CD14-positive monocyte (primary cell): ENCODE measurements around the gene LECT2. TPM values are rescaled to one million over a fixed set of nuclear protein-coding genes. Genes with fewer than 3 reads are reported as not detected.

Experiments
- DNase-seq, 3 donors: peaks; one replicate each; pipeline ENCODE4 v3.0.0-alpha.2; 2011 to 2022
- H2AFZ ChIP-seq: 2 replicates; pipeline ENCODE4 v1.6.0; 2012; ENCODE audit warnings: mild to moderate bottlenecking, low read depth, low read length, inconsistent platforms; ENCODE audit not compliant: insufficient read depth, poor library complexity, severe bottlenecking
- H3K27ac ChIP-seq, 2 donors: 1 replicate in 1 of 2; 2 replicates in 1 of 2; pipeline ENCODE4 v1.5.1; 2012 to 2013; ENCODE audit warnings: low read length in 2 of 2, control low read depth in 1 of 2, inconsistent platforms in 1 of 2, low read depth in 1 of 2, mild to moderate bottlenecking in 1 of 2
- H3K27me3 ChIP-seq, 2 donors: one replicate each; pipeline versions ENCODE4 v1.6.0 to v1.6.1; 2011 to 2013; ENCODE audit warnings: low read length in 2 of 2; ENCODE audit not compliant: control insufficient read depth in 2 of 2, insufficient read depth in 2 of 2
- H3K36me3 ChIP-seq, 2 donors: replicated peaks in 1 of 2; 1 replicate in 1 of 2; 2 replicates in 1 of 2; pipeline versions ENCODE4 v1.5.1 to v1.6.1; 2012 to 2013; ENCODE audit warnings: low read length in 2 of 2, control low read depth in 1 of 2, inconsistent platforms in 1 of 2, mild to moderate bottlenecking in 1 of 2; ENCODE audit not compliant: insufficient read depth in 2 of 2, control insufficient read depth in 1 of 2
- H3K4me1 ChIP-seq, 2 donors: 1 replicate in 1 of 2; 2 replicates in 1 of 2; pipeline versions ENCODE4 v1.5.1 to v1.6.1; 2012 to 2013; ENCODE audit warnings: low read length in 2 of 2, control low read depth in 1 of 2, inconsistent platforms in 1 of 2, mild to moderate bottlenecking in 1 of 2, moderate library complexity in 1 of 2; ENCODE audit not compliant: insufficient read depth in 2 of 2, control insufficient read depth in 1 of 2
- H3K4me2 ChIP-seq: replicated peaks from 2 replicates; pipeline ENCODE3; 2012; ENCODE audit warnings: low read length, moderate library complexity, mild to moderate bottlenecking; ENCODE audit not compliant: poor library complexity, severe bottlenecking; ENCODE audit errors: extremely low read depth
- H3K4me3 ChIP-seq, 3 experiments: fragments of 200-600 bp in 1 of 3; sonication (generic) in 1 of 3; replicated peaks in 1 of 3; 1 replicate in 2 of 3; 2 replicates in 1 of 3; pipeline ENCODE4 v1.5.1; 2011 to 2013; ENCODE audit warnings: low read length in 3 of 3, mild to moderate bottlenecking in 3 of 3, control low read depth in 2 of 3, low read depth in 2 of 3, inconsistent platforms in 1 of 3, moderate library complexity in 1 of 3
- H3K79me2 ChIP-seq: 2 replicates; pipeline ENCODE4 v1.6.0; 2012; ENCODE audit warnings: mild to moderate bottlenecking, control low read depth, inconsistent platforms, low read length, moderate library complexity; ENCODE audit not compliant: insufficient read depth
- H3K9ac ChIP-seq: 2 replicates; pipeline ENCODE4 v1.6.0; 2017; ENCODE audit warnings: low read length, mild to moderate bottlenecking; ENCODE audit not compliant: insufficient read depth, poor library complexity, severe bottlenecking
- H3K9me3 ChIP-seq, 2 donors: replicated peaks in 1 of 2; 1 replicate in 1 of 2; 2 replicates in 1 of 2; pipeline versions ENCODE4 v1.5.1 to v1.6.1; 2012 to 2013; ENCODE audit warnings: low read length in 2 of 2, control low read depth in 1 of 2; ENCODE audit not compliant: control insufficient read depth in 1 of 2, insufficient read depth in 1 of 2
- H4K20me1 ChIP-seq: 2 replicates; pipeline ENCODE4 v1.6.0; 2012; ENCODE audit warnings: mild to moderate bottlenecking, low read length, control low read depth, moderate library complexity; ENCODE audit not compliant: insufficient read depth
- H3K27ac Mint-ChIP-seq, 7 donors: one replicate each; pipeline ENCODE4 v1.8.0; 2020; ENCODE audit warnings: mild to moderate bottlenecking in 7 of 7, mixed read lengths in 7 of 7, moderate library complexity in 6 of 7, inconsistent platforms in 2 of 7
- H3K27me3 Mint-ChIP-seq, 3 donors: one replicate each; pipeline ENCODE4 v1.8.0; 2021 to 2022; ENCODE audit warnings: low read depth in 3 of 3, mild to moderate bottlenecking in 3 of 3, mixed read lengths in 3 of 3, moderate library complexity in 3 of 3, inconsistent platforms in 1 of 3
- H3K36me3 Mint-ChIP-seq, 2 donors: one replicate each; pipeline ENCODE4 v1.8.0; 2020; ENCODE audit warnings: mixed read lengths in 2 of 2, inconsistent platforms in 1 of 2, mild to moderate bottlenecking in 1 of 2
- H3K4me1 Mint-ChIP-seq: one replicate; pipeline ENCODE4 v1.8.0; 2020; ENCODE audit warnings: mild to moderate bottlenecking, mixed read lengths
- H3K4me3 Mint-ChIP-seq, 2 donors: one replicate each; pipeline ENCODE4 v1.8.0; 2020; ENCODE audit warnings: mild to moderate bottlenecking in 2 of 2, mixed read lengths in 2 of 2, moderate library complexity in 1 of 2
- H3K9me3 Mint-ChIP-seq, 7 donors: one replicate each; pipeline ENCODE4 v1.8.0; 2020 to 2022; ENCODE audit warnings: mixed read lengths in 7 of 7, mild to moderate bottlenecking in 6 of 7, moderate library complexity in 6 of 7, inconsistent platforms in 2 of 7
- CTCF ChIP-seq: fragments of 200-600 bp; IDR thresholded peaks from one replicate; pipeline ENCODE4 v1.8.0; 2022; ENCODE audit warnings: antibody characterized with exemption, mild to moderate bottlenecking
- WGBS: methylation state at CpG from one replicate; pipeline ENCODE4 v1.1.5; 2013; ENCODE audit warnings: missing lambda C conversion rate; ENCODE audit not compliant: insufficient coverage; 5-methylcytosine and 5-hydroxymethylcytosine counted together
- intact Hi-C, 2 donors: fragments of 100-400 bp; cut with micrococcal nuclease; formaldehyde crosslinking; loops; one replicate each; pipeline versions ENCODE4 v1.15.0 to v1.15.1; 2023
- polyA plus RNA-seq, 3 donors: library from polyadenylated mRNA; depleted of rRNA in 1 of 3; unstranded in 2 of 3; stranded (reverse) in 1 of 3; fragments of 300-500 nt in 2 of 3; fragments of >200 nt in 1 of 3; fragmentation: Illumina TruSeq in 2 of 3; gene quantifications; 1 replicate in 2 of 3; 2 replicates in 1 of 3; pipeline ENCODE4 v1.2.3, GENCODE V29; 2012 to 2021

The LECT2 gene
- polyA plus RNA-seq, 3 donors: not detected

- Histone ChIP-seq H3K27me3 (peaks cover 0 to 4% of the 10 kb centered on the region in 2 donors), H4K20me1 (no peaks in the 10 kb centered on the region), H3K36me3 (no peaks in the 10 kb centered on the region), H3K27ac (no peak overlapping the region), H3K9me3 (no peaks in the 10 kb centered on the region), H3K4me2 (no peak overlapping the region), H3K4me3 (no peak overlapping the region), H2AFZ (no peak overlapping the region), H3K4me1 (peaks cover 6 to 12% of the 10 kb centered on the region in 2 donors), H3K79me2 (no peaks in the 10 kb centered on the region), H3K9ac (no peak overlapping the region)
- Mint-ChIP-seq H3K4me3 (no peak overlapping the region), H3K4me1 (peaks cover 13% of the 10 kb centered on the region), H3K36me3 (no peaks in the 10 kb centered on the region), H3K9me3 (peaks cover 0 to 2% (median 0%) of the 10 kb centered on the region in 7 donors), H3K27ac (peak overlapping the region in 1 of 7 donors; percentile 2), H3K27me3 (peaks cover 6 to 15% (median 13%) of the 10 kb centered on the region in 3 donors)
- intact Hi-C loops: no loop called here
- DNase-seq: no peak
- WGBS: no CpG with 5 or more reads among the region's 3 CpGs
- no peak for TF ChIP-seq CTCF
Measured at GRCh38 chr5:135986891-135987401, 32.2 kb upstream of the LECT2 start.

GRCh38 chr5:135986401-135986800, 31.6 kb upstream of the LECT2 start:
- intact Hi-C loops: no loop called here
- peaks cover 6 to 12% of the 10 kb centered on the region in 2 donors for H3K4me1 ChIP-seq
- no peaks in the 10 kb centered on the region for H4K20me1 ChIP-seq
- no peak overlapping the region for H3K4me3 ChIP-seq
- no peaks in the 10 kb centered on the region for H3K9me3 ChIP-seq
- WGBS: 100% methylated on average over 1 of the region's 3 CpGs
- H3K27ac ChIP-seq: no peak overlapping the region
- TF ChIP-seq CTCF: no peak
- H2AFZ ChIP-seq: no peak overlapping the region
- H3K36me3 Mint-ChIP-seq: no peaks in the 10 kb centered on the region
- H3K27me3 Mint-ChIP-seq: peaks cover 6 to 15% (median 13%) of the 10 kb centered on the region in 3 donors
- DNase-seq: no peak
- peaks cover 0 to 4% of the 10 kb centered on the region in 2 donors for H3K27me3 ChIP-seq
- no peaks in the 10 kb centered on the region for H3K79me2 ChIP-seq
- H3K9ac ChIP-seq: no peak overlapping the region
- no peak overlapping the region for H3K4me3 Mint-ChIP-seq
- peaks cover 13% of the 10 kb centered on the region for H3K4me1 Mint-ChIP-seq
- H3K27ac Mint-ChIP-seq: no peak overlapping the region
- peaks cover 0 to 2% (median 0%) of the 10 kb centered on the region in 7 donors for H3K9me3 Mint-ChIP-seq
- H3K4me2 ChIP-seq: no peak overlapping the region
- H3K36me3 ChIP-seq: no peaks in the 10 kb centered on the region
